ENCODE results near the gene LRRK1. TPM values are rescaled to one million over a fixed set of nuclear protein-coding genes. Genes with fewer than 3 reads are reported as not detected.

Gene LRRK1
- total RNA-seq, 1 donor from 2014 or later: not detected

- Histone ChIP-seq H4K20me1 (ENCODE audit: low read depth) (no peaks in the 10 kb centered on the region), H3K27ac (no peak overlapping the region), H3K79me2 (ENCODE audit: low read depth) (no peaks in the 10 kb centered on the region), H2AFZ (replicated peaks) (no peak overlapping the region), H3F3A (ENCODE audit: low read depth) (no peaks in the 10 kb centered on the region), H3K4me2 (no peak overlapping the region), H3K36me3 (no peaks in the 10 kb centered on the region), H3K9me3 (ENCODE audit: low read depth) (no peaks in the 10 kb centered on the region), H3K4me3 (no peak overlapping the region), H3K27me3 (no peaks in the 10 kb centered on the region), H3K9ac (no peak overlapping the region), H3K4me1 (no peaks in the 10 kb centered on the region)
- Mint-ChIP-seq H3K36me3 (no peaks in the 10 kb centered on the region), H3K27ac (no peak overlapping the region), H3K4me1 (peaks cover 4% of the 10 kb centered on the region), H3K4me3 (no peak overlapping the region), H3K9me3 (no peaks in the 10 kb centered on the region), H3K27me3 (ENCODE audit: insufficient read depth, low read depth) (peaks cover 5% of the 10 kb centered on the region)
- DNase-seq (ENCODE audit: low spot score): no peak
- TF ChIP-seq EZH2 (IDR thresholded peaks at IDR 0.05) (no peak), EZH2phosphoT487 (IDR thresholded peaks at IDR 0.05) (no peak), CTCF (IDR thresholded peaks at IDR 0.05) (no peak)
Measured at GRCh38 chr15:100908466-100908865, 10.7 kb upstream of the LRRK1 start.

GRCh38 chr15:100909565-100909964, 9.6 kb upstream of the LRRK1 start:
- H3K9ac ChIP-seq: no peak overlapping the region
- no peak overlapping the region for H3K4me3 ChIP-seq
- H3K4me3 Mint-ChIP-seq: no peak overlapping the region
- H3K9me3 ChIP-seq (ENCODE audit: low read depth): no peaks in the 10 kb centered on the region
- DNase-seq (ENCODE audit: low spot score): no peak
- H3K4me1 Mint-ChIP-seq: peaks cover 4% of the 10 kb centered on the region
- no peaks in the 10 kb centered on the region for H3K4me1 ChIP-seq
- TF ChIP-seq CTCF (IDR thresholded peaks at IDR 0.05) (no peak), EZH2phosphoT487 (IDR thresholded peaks at IDR 0.05) (no peak), EZH2 (IDR thresholded peaks at IDR 0.05) (no peak)
- H3F3A ChIP-seq (ENCODE audit: low read depth): no peaks in the 10 kb centered on the region
- no peak overlapping the region for H3K27ac ChIP-seq
- H3K27me3 ChIP-seq: no peaks in the 10 kb centered on the region
- H3K27me3 Mint-ChIP-seq (ENCODE audit: insufficient read depth, low read depth): peaks cover 6% of the 10 kb centered on the region
- no peaks in the 10 kb centered on the region for H3K36me3 ChIP-seq
- no peak overlapping the region for H3K4me2 ChIP-seq
- no peak overlapping the region for H2AFZ ChIP-seq (replicated peaks)
- H3K9me3 Mint-ChIP-seq: peaks cover 4% of the 10 kb centered on the region
- no peaks in the 10 kb centered on the region for H3K36me3 Mint-ChIP-seq
- no peaks in the 10 kb centered on the region for H3K79me2 ChIP-seq (ENCODE audit: low read depth)
- no peak overlapping the region for H3K27ac Mint-ChIP-seq
- H4K20me1 ChIP-seq (ENCODE audit: low read depth): no peaks in the 10 kb centered on the region

GRCh38 chr15:100909989-100910955, 8.9 kb upstream of the LRRK1 start:
- H3K27me3 Mint-ChIP-seq (ENCODE audit: insufficient read depth, low read depth): peaks cover 10% of the 10 kb centered on the region
- Histone ChIP-seq H2AFZ (replicated peaks) (no peak overlapping the region), H3K27ac (no peak overlapping the region), H3K9me3 (ENCODE audit: low read depth) (no peaks in the 10 kb centered on the region), H3F3A (ENCODE audit: low read depth) (no peaks in the 10 kb centered on the region), H4K20me1 (ENCODE audit: low read depth) (no peaks in the 10 kb centered on the region), H3K9ac (no peak overlapping the region), H3K79me2 (ENCODE audit: low read depth) (no peaks in the 10 kb centered on the region), H3K4me3 (no peak overlapping the region), H3K27me3 (no peaks in the 10 kb centered on the region), H3K4me2 (no peak overlapping the region), H3K4me1 (no peaks in the 10 kb centered on the region), H3K36me3 (no peaks in the 10 kb centered on the region)
- TF ChIP-seq CTCF (IDR thresholded peaks at IDR 0.05) (peak; percentile 50), EZH2phosphoT487 (IDR thresholded peaks at IDR 0.05) (no peak)
- H3K9me3 Mint-ChIP-seq: peaks cover 4% of the 10 kb centered on the region
- peaks cover 4% of the 10 kb centered on the region for H3K4me1 Mint-ChIP-seq
- peak overlapping the region; percentile 74 for H3K27ac Mint-ChIP-seq
- no peak overlapping the region for H3K4me3 Mint-ChIP-seq
- H3K36me3 Mint-ChIP-seq: no peaks in the 10 kb centered on the region
- peak; percentile 43 for DNase-seq (ENCODE audit: low spot score)

Data from neural progenitor cell (in vitro differentiated cells).